CD4-positive, alpha-beta memory T cell (primary cell): Measurements from ENCODE around the gene LSP1. TPM values are rescaled to one million over a fixed set of nuclear protein-coding genes. Genes with fewer than 3 reads are reported as not detected.

ENCODE experiments used
- CTCF ChIA-PET: fragments of 350-600 bp; sonication (Branson Sonifier 250); formaldehyde crosslinking; loops from one replicate; lab custom pipeline; 2021; ENCODE audit warnings: inconsistent platforms; ENCODE audit not compliant: partially characterized antibody; lab: Charles Lee
- POLR2A ChIA-PET: fragments of 350-600 bp; sonication (Branson Sonifier 250); formaldehyde crosslinking; loops from one replicate; lab custom pipeline; 2021; ENCODE audit not compliant: partially characterized antibody; lab: Charles Lee
- DNase-seq, 5 donors: peaks; one replicate each; pipeline versions ENCODE4 v3.0.0 to v3.0.0-alpha.2; 2020 to 2022; ENCODE audit warnings: mixed read lengths in 1 of 5
- H3K27ac ChIP-seq: one replicate; pipeline ENCODE4 v1.7.0; 2013; ENCODE audit warnings: low read depth, low read length
- H3K27me3 ChIP-seq: 2 replicates; pipeline ENCODE4 v1.7.0; 2013; ENCODE audit warnings: mild to moderate bottlenecking, low read length, moderate library complexity; ENCODE audit not compliant: insufficient read depth
- H3K36me3 ChIP-seq: 2 replicates; pipeline ENCODE4 v1.7.0; 2013; ENCODE audit warnings: mild to moderate bottlenecking, low read length, moderate library complexity; ENCODE audit not compliant: insufficient read depth
- H3K4me1 ChIP-seq: 2 replicates; pipeline ENCODE4 v1.7.0; 2013; ENCODE audit warnings: mild to moderate bottlenecking, low read length, moderate library complexity; ENCODE audit not compliant: insufficient read depth
- H3K4me3 ChIP-seq, 2 donors: one replicate each; pipeline ENCODE4 v1.7.0; 2013; ENCODE audit warnings: low read length in 2 of 2, mild to moderate bottlenecking in 1 of 2
- H3K9me3 ChIP-seq, 2 donors: one replicate each; pipeline ENCODE4 v1.7.0; 2013; ENCODE audit warnings: low read length in 2 of 2, control low read depth in 1 of 2; ENCODE audit not compliant: control insufficient read depth in 1 of 2
- H3K27ac Mint-ChIP-seq, 7 donors: one replicate each; pipeline ENCODE4 v1.8.0; 2020 to 2021; ENCODE audit warnings: mixed read lengths in 7 of 7, mild to moderate bottlenecking in 6 of 7, inconsistent platforms in 3 of 7, moderate library complexity in 3 of 7
- H3K27me3 Mint-ChIP-seq, 2 donors: one replicate each; pipeline ENCODE4 v1.8.0; 2020 to 2021; ENCODE audit warnings: mixed read lengths in 2 of 2
- H3K36me3 Mint-ChIP-seq, 2 donors: one replicate each; pipeline ENCODE4 v1.8.0; 2020 to 2021; ENCODE audit warnings: mixed read lengths in 2 of 2, inconsistent platforms in 1 of 2, mild to moderate bottlenecking in 1 of 2
- H3K4me1 Mint-ChIP-seq, 4 donors: one replicate each; pipeline ENCODE4 v1.8.0; 2020 to 2021; ENCODE audit warnings: mixed read lengths in 4 of 4, mild to moderate bottlenecking in 1 of 4
- H3K4me3 Mint-ChIP-seq, 8 donors: one replicate each; pipeline ENCODE4 v1.8.0; 2020 to 2021; ENCODE audit warnings: mixed read lengths in 8 of 8, mild to moderate bottlenecking in 7 of 8, moderate library complexity in 6 of 8, inconsistent platforms in 3 of 8
- H3K9me3 Mint-ChIP-seq, 8 donors: one replicate each; pipeline ENCODE4 v1.8.0; 2020 to 2021; ENCODE audit warnings: mixed read lengths in 8 of 8, mild to moderate bottlenecking in 5 of 8, inconsistent platforms in 3 of 8, moderate library complexity in 1 of 8
- intact Hi-C: fragments of 100-400 bp; cut with micrococcal nuclease; formaldehyde crosslinking; loops from one replicate; pipeline ENCODE4 v1.15.1; 2023
- polyA plus RNA-seq, 2 donors: library from polyadenylated mRNA; unstranded; fragments of 300-500 nt; fragmentation: Illumina TruSeq; gene quantifications; one replicate each; pipeline ENCODE4 v1.2.3, GENCODE V29; 2021
- total RNA-seq, 2 experiments: library from RNA; stranded (reverse); gene quantifications; one replicate each; pipeline ENCODE4 v1.2.3, GENCODE V29; 2021

Gene LSP1
- total and polyA plus RNA-seq, 4 experiments from 2014 or later = 253 to 435 (median 325) TPM

GRCh38 chr11:1933416-1934334 lies 80.8 kb downstream of the LSP1 start:
- Mint-ChIP-seq H3K27ac (peak overlapping the region in 1 of 7 donors; percentile 57), H3K36me3 (no peaks in the 10 kb centered on the region), H3K9me3 (no peaks in the 10 kb centered on the region), H3K27me3 (peaks cover 2% of the 10 kb centered on the region in 2 donors), H3K4me3 (no peak overlapping the region), H3K4me1 (peaks cover 4 to 8% (median 5%) of the 10 kb centered on the region in 4 donors)
- peak in 1 of 5 donors; percentile 17 for DNase-seq
- intact Hi-C loops = no loop called here
- CTCF ChIA-PET = no interaction called here
- H3K36me3 ChIP-seq = no peaks in the 10 kb centered on the region
- H3K4me3 ChIP-seq = no peak overlapping the region
- no peaks in the 10 kb centered on the region for H3K4me1 ChIP-seq
- POLR2A ChIA-PET = no interaction called here
- no peak overlapping the region for H3K27ac ChIP-seq
- H3K9me3 ChIP-seq = no peaks in the 10 kb centered on the region
- H3K27me3 ChIP-seq = no peaks in the 10 kb centered on the region

GRCh38 chr11:1934335-1935155 lies 81.7 kb downstream of the LSP1 start:
- no peaks in the 10 kb centered on the region for H3K27me3 ChIP-seq
- intact Hi-C loops = no loop called here
- Mint-ChIP-seq H3K27ac (no peak overlapping the region), H3K27me3 (peaks cover 2% of the 10 kb centered on the region in 2 donors), H3K9me3 (no peaks in the 10 kb centered on the region), H3K4me3 (no peak overlapping the region), H3K36me3 (no peaks in the 10 kb centered on the region), H3K4me1 (peaks cover 6 to 8% (median 7%) of the 10 kb centered on the region in 4 donors)
- no peak overlapping the region for H3K4me3 ChIP-seq
- ChIA-PET CTCF (no interaction called here), POLR2A (no interaction called here)
- no peaks in the 10 kb centered on the region for H3K4me1 ChIP-seq
- DNase-seq = peak in 1 of 5 donors; percentile 2
- no peak overlapping the region for H3K27ac ChIP-seq
- no peaks in the 10 kb centered on the region for H3K36me3 ChIP-seq
- H3K9me3 ChIP-seq = no peaks in the 10 kb centered on the region

- no peaks in the 10 kb centered on the region for H3K4me1 ChIP-seq
- no peak overlapping the region for H3K27ac ChIP-seq
- POLR2A ChIA-PET = interaction anchor here (0.5 kb wide), 1 partner anchor 22 kb away, joined by 4 read pairs; no protein-coding TSS in a partner anchor
- Mint-ChIP-seq H3K4me3 (no peak overlapping the region), H3K27ac (no peak overlapping the region), H3K4me1 (peaks cover 2 to 6% (median 5%) of the 10 kb centered on the region in 4 donors), H3K36me3 (no peaks in the 10 kb centered on the region), H3K27me3 (peaks cover 1 to 2% of the 10 kb centered on the region in 2 donors), H3K9me3 (no peaks in the 10 kb centered on the region)
- CTCF ChIA-PET = no interaction called here
- no peaks in the 10 kb centered on the region for H3K27me3 ChIP-seq
- H3K36me3 ChIP-seq = no peaks in the 10 kb centered on the region
- peak in 1 of 5 donors; percentile 17 for DNase-seq
- intact Hi-C loops = no loop called here
- H3K9me3 ChIP-seq = no peaks in the 10 kb centered on the region
- no peak overlapping the region for H3K4me3 ChIP-seq
These were observed 82.5 kb downstream of the LSP1 start for GRCh38 chr11:1935156-1936071.

GRCh38 chr11:1936072-1936780 lies 83.3 kb downstream of the LSP1 start:
- Mint-ChIP-seq H3K4me1 (peaks cover 0 to 5% (median 3%) of the 10 kb centered on the region in 4 donors), H3K4me3 (no peak overlapping the region), H3K27me3 (peaks cover 0 to 2% of the 10 kb centered on the region in 2 donors), H3K27ac (no peak overlapping the region), H3K36me3 (no peaks in the 10 kb centered on the region), H3K9me3 (no peaks in the 10 kb centered on the region)
- Histone ChIP-seq H3K27me3 (no peaks in the 10 kb centered on the region), H3K27ac (no peak overlapping the region), H3K9me3 (no peaks in the 10 kb centered on the region), H3K4me3 (no peak overlapping the region), H3K4me1 (no peaks in the 10 kb centered on the region), H3K36me3 (no peaks in the 10 kb centered on the region)
- DNase-seq = peak in 1 of 5 donors; percentile 19
- ChIA-PET CTCF (no interaction called here), POLR2A (no interaction called here)
- intact Hi-C loops = no loop called here

GRCh38 chr11:1936781-1937615 lies 84.1 kb downstream of the LSP1 start:
- no peaks in the 10 kb centered on the region for H3K9me3 ChIP-seq
- H3K27me3 ChIP-seq = no peaks in the 10 kb centered on the region
- H3K4me3 ChIP-seq = no peak overlapping the region
- H3K4me3 Mint-ChIP-seq = no peak overlapping the region
- H3K9me3 Mint-ChIP-seq = no peaks in the 10 kb centered on the region
- no peaks in the 10 kb centered on the region for H3K4me1 ChIP-seq
- H3K4me1 Mint-ChIP-seq = peaks cover 0 to 4% (median 3%) of the 10 kb centered on the region in 4 donors
- peak in 1 of 5 donors; percentile 27 for DNase-seq
- ChIA-PET CTCF (interaction anchor here (0.8 to 1.1 kb wide), 2 partner anchors 104 to 243 kb away, joined by 3 read pairs; no protein-coding TSS in a partner anchor), POLR2A (no interaction called here)
- H3K36me3 ChIP-seq = no peaks in the 10 kb centered on the region
- intact Hi-C loops = no loop called here
- H3K36me3 Mint-ChIP-seq = no peaks in the 10 kb centered on the region
- no peak overlapping the region for H3K27ac ChIP-seq
- H3K27ac Mint-ChIP-seq = no peak overlapping the region
- no peaks in the 10 kb centered on the region for H3K27me3 Mint-ChIP-seq
